Neural progenitor cell (in vitro differentiated cells): ENCODE data around the gene GADD45B.

Experiments
- CTCF ChIP-seq: fragments of 200-600 bp; sonication (generic); IDR thresholded peaks from 2 replicates; pipeline ENCODE4 v1.5.1; 2017; ENCODE audit warnings: antibody characterized with exemption, mild to moderate bottlenecking
- EZH2 ChIP-seq: fragments of 200-600 bp; sonication (generic); IDR thresholded peaks from 2 replicates; pipeline ENCODE4 v1.6.1; 2017; ENCODE audit warnings: antibody characterized with exemption, mild to moderate bottlenecking, moderate library complexity

GRCh38 chr19:2457394-2458037, 18.4 kb upstream of the GADD45B start:
- TF ChIP-seq CTCF (no peak), EZH2 (no peak)
